Stimulated activated memory B cell treated with anti-CD40 and anti-IgM and Interleukin-4, amounts not matched to agents 10 μg/mL and 1 μg/mL and 100 μg/mL, for 72 hours (primary cell): Measurements from ENCODE around the gene PURB.
"Not testable (repeated sequence)": the region's sequence is repeated elsewhere in the genome, so short reads cannot be mapped to it uniquely, and the experiment has no call there.

Source experiments
- ATAC-seq: fragments of 150-1000 bp; cut with Tn5 transposase; 2 replicates; pipeline ENCODE4 v1.10.0; 2021
- H3K27ac Mint-ChIP-seq: one replicate; pipeline ENCODE4 v1.8.0; 2022; ENCODE audit warnings: mild to moderate bottlenecking, mixed read lengths
- H3K27me3 Mint-ChIP-seq: one replicate; pipeline ENCODE4 v1.8.0; 2022; ENCODE audit warnings: mixed read lengths
- H3K36me3 Mint-ChIP-seq: one replicate; pipeline ENCODE4 v1.8.0; 2022; ENCODE audit warnings: mixed read lengths
- H3K4me1 Mint-ChIP-seq: one replicate; pipeline ENCODE4 v1.8.0; 2022; ENCODE audit warnings: mixed read lengths
- H3K4me3 Mint-ChIP-seq: one replicate; pipeline ENCODE4 v1.8.0; 2022; ENCODE audit warnings: mild to moderate bottlenecking, moderate library complexity, mixed read lengths
- H3K9me3 Mint-ChIP-seq: one replicate; pipeline ENCODE4 v1.8.0; 2022; ENCODE audit warnings: mixed read lengths

Gene PURB

GRCh38 chr7:44881066-44881600, 4.2 kb downstream of the PURB start:
- Mint-ChIP-seq H3K4me3 (peak overlapping the region; percentile 57), H3K4me1 (peaks cover 39% of the 10 kb centered on the region), H3K27ac (peak overlapping the region; percentile 12), H3K9me3 (no peaks in the 10 kb centered on the region), H3K36me3 (peaks cover 34% of the 10 kb centered on the region), H3K27me3 (no peaks in the 10 kb centered on the region)
- no peak for ATAC-seq

- H3K4me1 Mint-ChIP-seq, result peaks cover 33% of the 10 kb centered on the region
- peaks cover 29% of the 10 kb centered on the region for H3K36me3 Mint-ChIP-seq
- no peak for ATAC-seq
- no peaks in the 10 kb centered on the region for H3K27me3 Mint-ChIP-seq
- no peaks in the 10 kb centered on the region for H3K9me3 Mint-ChIP-seq
- H3K27ac Mint-ChIP-seq, result peak overlapping the region; percentile 12
- peak overlapping the region; percentile 65 for H3K4me3 Mint-ChIP-seq
Observed at GRCh38 chr7:44880317-44881018, 4.9 kb downstream of the PURB start.

- peaks cover 18% of the 10 kb centered on the region for H3K36me3 Mint-ChIP-seq
- H3K27me3 Mint-ChIP-seq, result no peaks in the 10 kb centered on the region
- no peak for ATAC-seq
- no peak overlapping the region for H3K4me3 Mint-ChIP-seq
- H3K27ac Mint-ChIP-seq, result no peak overlapping the region
- H3K4me1 Mint-ChIP-seq, result peaks cover 18% of the 10 kb centered on the region
- no peaks in the 10 kb centered on the region for H3K9me3 Mint-ChIP-seq
Observed at GRCh38 chr7:44876393-44876792, 8.9 kb downstream of the PURB start.

GRCh38 chr7:44875241-44875640, 10.1 kb downstream of the PURB start:
- H3K4me3 Mint-ChIP-seq, result no peak overlapping the region
- H3K27me3 Mint-ChIP-seq, result no peaks in the 10 kb centered on the region
- no peak for ATAC-seq
- H3K27ac Mint-ChIP-seq, result no peak overlapping the region
- H3K36me3 Mint-ChIP-seq, result peaks cover 6% of the 10 kb centered on the region
- H3K9me3 Mint-ChIP-seq, result no peaks in the 10 kb centered on the region
- peaks cover 7% of the 10 kb centered on the region for H3K4me1 Mint-ChIP-seq

DNA sequence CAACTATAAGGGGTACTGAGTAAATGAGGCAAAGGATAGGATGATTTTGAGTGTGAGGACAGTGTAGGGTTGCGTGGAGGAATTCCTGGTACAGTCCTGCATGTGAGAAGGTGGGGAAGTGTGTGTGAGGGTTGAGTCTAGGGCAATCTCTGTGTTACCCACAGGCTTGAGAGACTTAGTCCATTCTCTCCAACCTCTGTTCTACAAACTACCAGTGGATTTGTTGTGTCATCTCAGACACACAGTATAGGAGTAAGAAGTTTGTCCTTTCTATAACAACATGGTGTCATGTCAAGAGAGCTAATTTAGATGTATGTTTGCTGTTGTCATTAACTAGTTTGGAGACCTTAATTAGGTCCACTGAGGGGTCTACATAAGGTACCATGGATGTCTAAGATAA, 12.5 kb downstream of the PURB start:
- Mint-ChIP-seq H3K9me3 (no peaks in the 10 kb centered on the region), H3K4me3 (no peak overlapping the region), H3K27me3 (no peaks in the 10 kb centered on the region), H3K36me3 (no peaks in the 10 kb centered on the region), H3K4me1 (no peaks in the 10 kb centered on the region), H3K27ac (no peak overlapping the region)
- no peak for ATAC-seq

- H3K36me3 Mint-ChIP-seq, H3K27ac Mint-ChIP-seq, H3K4me3 Mint-ChIP-seq, H3K9me3 Mint-ChIP-seq, H3K4me1 Mint-ChIP-seq, ATAC-seq, H3K27me3 Mint-ChIP-seq: not testable (repeated sequence)
Observed at GRCh38 chr7:44871918-44872317, 13.4 kb downstream of the PURB start.

DNA sequence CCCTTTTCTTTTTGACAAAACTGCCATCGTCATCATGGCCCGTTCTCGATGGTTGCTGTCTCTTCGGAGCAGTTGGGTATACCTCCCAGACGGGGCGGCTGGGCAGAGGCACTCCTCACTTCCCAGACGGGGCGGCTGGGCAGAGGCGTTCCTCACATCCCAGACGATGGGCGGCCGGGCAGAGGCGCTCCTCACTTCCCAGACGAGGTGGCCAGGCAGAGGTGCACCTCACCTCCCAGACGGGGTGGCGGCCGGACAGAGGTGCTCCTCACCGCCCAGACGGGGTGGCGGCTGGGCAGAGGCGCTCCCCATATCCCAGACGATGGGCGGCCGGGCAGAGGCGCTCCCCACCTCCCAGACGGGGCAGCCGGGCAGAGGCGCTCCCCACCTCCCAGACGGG, 14.6 kb downstream of the PURB start:
- H3K27ac Mint-ChIP-seq, H3K9me3 Mint-ChIP-seq, H3K27me3 Mint-ChIP-seq, H3K4me3 Mint-ChIP-seq, H3K4me1 Mint-ChIP-seq, ATAC-seq, H3K36me3 Mint-ChIP-seq: not testable (repeated sequence)

GRCh38 chr7:44870336-44870735, 15.0 kb downstream of the PURB start:
- not testable (repeated sequence) for H3K27ac Mint-ChIP-seq, H3K27me3 Mint-ChIP-seq, H3K4me3 Mint-ChIP-seq, H3K4me1 Mint-ChIP-seq, H3K36me3 Mint-ChIP-seq, H3K9me3 Mint-ChIP-seq, ATAC-seq

DNA sequence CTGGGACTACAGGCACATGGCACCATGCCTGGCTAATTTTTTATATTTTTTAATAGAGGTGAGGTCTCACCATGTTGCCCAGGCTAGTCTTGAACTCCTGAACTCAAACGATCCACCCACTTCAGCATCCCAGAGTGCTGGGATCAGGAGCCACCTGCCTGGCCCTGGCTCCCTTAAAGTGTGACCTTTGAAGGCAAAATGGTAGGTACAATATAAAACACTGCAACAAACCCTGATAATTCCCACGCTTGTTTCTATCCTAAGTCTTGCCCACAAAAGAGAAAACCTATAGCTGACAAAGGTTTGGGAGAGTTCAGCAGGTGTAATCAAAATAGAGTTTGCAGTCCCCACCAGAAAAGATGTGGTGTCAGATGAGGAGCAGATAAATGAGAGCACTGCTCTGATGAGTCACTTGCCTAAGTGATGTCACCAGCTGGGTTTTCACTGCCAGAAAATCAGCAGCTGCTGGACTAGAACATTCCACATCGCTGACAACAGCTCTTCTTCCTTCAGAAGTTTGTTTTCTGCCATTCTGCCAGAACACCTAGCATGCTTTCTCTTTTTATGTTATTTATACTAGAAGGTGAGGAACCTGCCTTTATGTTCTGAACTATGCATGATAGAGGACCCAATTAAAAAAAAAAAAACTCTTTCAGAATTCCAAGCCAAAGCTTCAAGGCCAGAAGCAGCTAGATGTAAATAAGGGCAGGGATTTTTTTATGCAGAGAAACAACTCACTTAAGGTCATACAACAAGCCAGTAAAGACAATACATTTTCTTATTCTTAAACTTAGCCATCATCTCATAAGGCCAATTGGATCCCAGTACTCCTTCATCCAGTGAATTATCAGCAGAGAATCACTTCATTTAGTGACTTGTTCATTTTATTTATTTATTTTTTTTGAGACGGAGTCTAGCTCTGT, 18.0 kb downstream of the PURB start:
- Mint-ChIP-seq H3K9me3 (no peaks in the 10 kb centered on the region), H3K36me3 (no peaks in the 10 kb centered on the region), H3K27me3 (no peaks in the 10 kb centered on the region), H3K4me3 (no peak overlapping the region), H3K27ac (no peak overlapping the region), H3K4me1 (no peaks in the 10 kb centered on the region)
- ATAC-seq, result no peak

DNA sequence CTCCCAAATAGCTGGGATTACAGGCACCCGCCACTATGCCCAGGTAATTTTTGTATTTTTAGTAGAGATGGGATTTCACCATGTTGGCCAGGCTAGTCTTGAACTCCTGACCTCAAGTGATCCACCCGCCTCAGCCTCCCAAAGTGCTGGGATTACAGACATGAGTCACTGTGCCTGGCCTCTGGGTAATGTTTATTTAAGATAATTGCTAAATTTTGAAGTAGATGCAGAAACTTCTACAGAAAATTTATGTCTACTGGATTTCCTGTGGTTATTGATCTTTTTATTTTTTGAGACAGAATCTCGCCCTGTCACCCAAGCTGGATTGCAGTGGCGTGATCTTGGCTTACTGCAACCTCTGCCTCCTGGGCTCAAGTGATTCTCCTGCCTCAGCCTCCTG, 23.4 kb downstream of the PURB start:
- H3K4me3 Mint-ChIP-seq, H3K4me1 Mint-ChIP-seq, H3K9me3 Mint-ChIP-seq, H3K27me3 Mint-ChIP-seq, H3K27ac Mint-ChIP-seq, ATAC-seq, H3K36me3 Mint-ChIP-seq: not testable (repeated sequence)

DNA sequence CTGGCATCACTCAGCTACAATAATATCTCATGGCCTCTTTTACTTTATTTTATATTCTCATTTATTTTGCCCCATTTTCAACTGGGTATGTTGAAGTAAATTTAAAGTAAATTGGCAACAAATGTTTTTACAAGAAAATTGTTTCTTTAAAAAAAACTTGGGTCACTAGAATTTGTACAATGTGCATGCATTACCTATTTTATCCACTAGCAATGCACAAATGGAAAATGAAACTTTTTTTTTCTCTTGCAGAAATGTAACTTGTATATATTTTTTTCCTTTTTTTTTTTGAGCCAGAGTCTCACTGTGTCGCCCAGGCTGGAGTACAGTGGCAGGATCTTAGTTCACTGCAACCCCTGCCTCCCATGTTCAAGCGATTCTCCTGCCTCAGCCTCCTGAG, 27.2 kb downstream of the PURB start:
- H3K4me3 Mint-ChIP-seq, result no peak overlapping the region
- H3K27me3 Mint-ChIP-seq, result no peaks in the 10 kb centered on the region
- H3K36me3 Mint-ChIP-seq, result no peaks in the 10 kb centered on the region
- H3K4me1 Mint-ChIP-seq, result no peaks in the 10 kb centered on the region
- ATAC-seq, result no peak
- no peaks in the 10 kb centered on the region for H3K9me3 Mint-ChIP-seq
- no peak overlapping the region for H3K27ac Mint-ChIP-seq

DNA sequence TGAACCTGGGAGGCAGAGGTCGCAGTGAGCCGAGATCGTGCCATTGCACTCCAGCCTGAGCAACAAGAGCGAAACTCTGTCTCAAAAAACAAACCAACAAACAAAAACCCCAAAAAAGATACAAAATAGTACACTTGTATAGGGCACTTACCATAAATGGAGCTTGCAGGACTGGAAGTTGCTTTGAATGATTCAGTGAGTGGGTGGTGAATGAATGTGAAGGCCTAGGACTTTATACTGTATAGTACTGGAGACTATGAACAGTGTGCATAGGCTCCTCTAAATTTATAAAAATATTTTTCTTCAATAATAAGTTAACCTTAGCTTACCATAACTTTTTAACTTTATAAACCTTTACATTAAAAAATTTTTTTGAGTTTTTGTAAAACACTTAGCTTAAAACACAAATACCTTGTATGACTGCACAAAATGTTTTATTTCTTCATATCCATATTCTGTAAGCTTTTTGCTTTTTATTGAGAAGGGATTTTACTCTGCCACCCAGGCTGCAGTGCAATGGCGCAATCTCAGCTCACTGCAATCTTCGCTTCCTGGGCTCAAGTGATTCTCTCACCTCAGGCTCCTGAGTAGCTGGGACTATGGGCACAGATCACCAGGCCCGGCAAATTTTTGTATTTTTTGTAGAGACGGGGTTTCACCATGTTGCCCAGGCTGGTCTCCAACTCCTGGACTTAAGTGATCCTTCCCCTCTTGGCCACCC, 30.5 kb downstream of the PURB start:
- H3K4me1 Mint-ChIP-seq, result peaks cover 5% of the 10 kb centered on the region
- ATAC-seq, result no peak
- H3K9me3 Mint-ChIP-seq, result no peaks in the 10 kb centered on the region
- H3K27ac Mint-ChIP-seq, result no peak overlapping the region
- H3K27me3 Mint-ChIP-seq, result no peaks in the 10 kb centered on the region
- no peaks in the 10 kb centered on the region for H3K36me3 Mint-ChIP-seq
- no peak overlapping the region for H3K4me3 Mint-ChIP-seq

- ATAC-seq, result no peak
- H3K27ac Mint-ChIP-seq, result no peak overlapping the region
- no peaks in the 10 kb centered on the region for H3K36me3 Mint-ChIP-seq
- H3K4me1 Mint-ChIP-seq, result peaks cover 14% of the 10 kb centered on the region
- no peaks in the 10 kb centered on the region for H3K9me3 Mint-ChIP-seq
- H3K27me3 Mint-ChIP-seq, result no peaks in the 10 kb centered on the region
- H3K4me3 Mint-ChIP-seq, result no peak overlapping the region
Observed at GRCh38 chr7:44853391-44853790, 31.9 kb downstream of the PURB start.

DNA sequence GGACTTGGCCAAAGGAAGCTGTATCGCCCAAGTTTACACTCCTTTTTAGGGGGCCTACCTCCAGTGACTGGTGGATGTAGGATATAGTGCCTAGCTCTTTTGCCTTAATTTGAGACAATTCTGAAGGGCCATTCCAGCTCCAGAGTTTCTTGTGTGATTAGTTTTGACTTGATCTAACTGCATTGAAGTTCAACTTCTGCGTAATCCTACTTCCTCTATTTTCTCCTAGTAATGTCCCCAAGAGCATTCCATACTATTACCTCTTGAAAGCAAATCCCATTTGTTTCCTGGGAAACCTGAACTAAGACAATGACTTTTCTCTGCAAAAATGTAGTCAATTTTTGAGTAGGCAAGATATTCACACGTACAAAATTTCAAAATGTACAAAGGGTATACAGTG, 32.7 kb downstream of the PURB start:
- no peaks in the 10 kb centered on the region for H3K36me3 Mint-ChIP-seq
- H3K4me3 Mint-ChIP-seq, result no peak overlapping the region
- peaks cover 14% of the 10 kb centered on the region for H3K4me1 Mint-ChIP-seq
- H3K27ac Mint-ChIP-seq, result no peak overlapping the region
- ATAC-seq, result no peak
- no peaks in the 10 kb centered on the region for H3K27me3 Mint-ChIP-seq
- no peaks in the 10 kb centered on the region for H3K9me3 Mint-ChIP-seq

GRCh38 chr7:44849885-44850544, 35.3 kb downstream of the PURB start:
- no peaks in the 10 kb centered on the region for H3K36me3 Mint-ChIP-seq
- H3K4me3 Mint-ChIP-seq, result no peak overlapping the region
- ATAC-seq, result no peak
- peaks cover 32% of the 10 kb centered on the region for H3K4me1 Mint-ChIP-seq
- peak overlapping the region; percentile 26 for H3K27ac Mint-ChIP-seq
- no peaks in the 10 kb centered on the region for H3K27me3 Mint-ChIP-seq
- no peaks in the 10 kb centered on the region for H3K9me3 Mint-ChIP-seq
